ENCODE measurements around the gene RNASE13. TPM values are rescaled to one million over a fixed set of nuclear protein-coding genes. Genes with fewer than 3 reads are reported as not detected.

The RNASE13 gene
- total RNA-seq, 4 donors from 2014 or later, result not detected

- DNase-seq (ENCODE audit: extremely low spot score), result no peak
- no peaks in the 10 kb centered on the region for H3K9me3 ChIP-seq
- no peaks in the 10 kb centered on the region for H3K27me3 ChIP-seq
- no peaks in the 10 kb centered on the region for H3K36me3 ChIP-seq
- H3K27ac ChIP-seq (replicated peaks in 1 of 4), result no peak overlapping the region
- 39% methylated on average over 3 of the region's 3 CpGs for WGBS
- peaks cover 5 to 14% (median 11%) of the 10 kb centered on the region in 4 donors for H3K4me1 ChIP-seq
- H3K4me3 ChIP-seq, result no peak overlapping the region
- TF ChIP-seq CTCF (IDR thresholded peaks at IDR 0.05) (no peak), EP300 (IDR thresholded peaks at IDR 0.05) (no peak), POLR2AphosphoS5 (IDR thresholded peaks at IDR 0.05) (no peak), POLR2A (IDR thresholded peaks at IDR 0.05; ENCODE audit: low read depth) (no peak)
- intact Hi-C loops (cut with DNase I), result no loop called here
Measured at GRCh38 chr14:21063479-21063878, 28.9 kb upstream of the RNASE13 start.

GRCh38 chr14:21061347-21061668 lies 26.7 kb upstream of the RNASE13 start:
- TF ChIP-seq POLR2A (IDR thresholded peaks at IDR 0.05; ENCODE audit: low read depth) (no peak), EP300 (IDR thresholded peaks at IDR 0.05) (no peak), CTCF (IDR thresholded peaks at IDR 0.05) (no peak), POLR2AphosphoS5 (IDR thresholded peaks at IDR 0.05) (no peak)
- Histone ChIP-seq H3K27ac (replicated peaks in 1 of 4) (no peak overlapping the region), H3K4me3 (no peak overlapping the region), H3K36me3 (no peaks in the 10 kb centered on the region), H3K9me3 (no peaks in the 10 kb centered on the region), H3K27me3 (no peaks in the 10 kb centered on the region), H3K4me1 (peaks cover 4 to 11% (median 9%) of the 10 kb centered on the region in 4 donors)
- 90% methylated on average over 3 of the region's 3 CpGs for WGBS
- intact Hi-C loops (cut with DNase I), result no loop called here
- DNase-seq (ENCODE audit: extremely low spot score), result no peak

- DNase-seq (ENCODE audit: extremely low spot score), result no peak
- Histone ChIP-seq H3K27me3 (no peaks in the 10 kb centered on the region), H3K4me3 (no peak overlapping the region), H3K27ac (replicated peaks in 1 of 4) (no peak overlapping the region), H3K36me3 (no peaks in the 10 kb centered on the region), H3K4me1 (peaks cover 4 to 11% (median 9%) of the 10 kb centered on the region in 4 donors), H3K9me3 (no peaks in the 10 kb centered on the region)
- 83% methylated on average over 13 of the region's 13 CpGs for WGBS
- no peak for TF ChIP-seq EP300 (IDR thresholded peaks at IDR 0.05)
- TF ChIP-seq CTCF (IDR thresholded peaks at IDR 0.05), result no peak
- no peak for TF ChIP-seq POLR2AphosphoS5 (IDR thresholded peaks at IDR 0.05)
- intact Hi-C loops (cut with DNase I), result no loop called here
Measured at GRCh38 chr14:21060614-21061346, 26.2 kb upstream of the RNASE13 start.

GRCh38 chr14:21059842-21060613 lies 25.4 kb upstream of the RNASE13 start:
- no peaks in the 10 kb centered on the region for H3K27me3 ChIP-seq
- DNase-seq (ENCODE audit: extremely low spot score), result no peak
- H3K4me3 ChIP-seq, result no peak overlapping the region
- H3K27ac ChIP-seq (replicated peaks in 1 of 4), result no peak overlapping the region
- 69% methylated on average over 8 of the region's 8 CpGs for WGBS
- no peaks in the 10 kb centered on the region for H3K9me3 ChIP-seq
- TF ChIP-seq CTCF (IDR thresholded peaks at IDR 0.05), result no peak
- TF ChIP-seq POLR2AphosphoS5 (IDR thresholded peaks at IDR 0.05), result no peak
- no peak for TF ChIP-seq POLR2A (IDR thresholded peaks at IDR 0.05; ENCODE audit: low read depth)
- TF ChIP-seq EP300 (IDR thresholded peaks at IDR 0.05), result no peak
- intact Hi-C loops (cut with DNase I), result no loop called here
- peaks cover 4 to 11% (median 9%) of the 10 kb centered on the region in 4 donors for H3K4me1 ChIP-seq
- H3K36me3 ChIP-seq, result no peaks in the 10 kb centered on the region

Measured in esophagus muscularis mucosa (tissue), 4 donors.